T-helper 9 cell (primary cell): ENCODE results near the gene KLF12.

ENCODE experiments used
- DNase-seq: peaks from one replicate; pipeline ENCODE4 v3.0.0-alpha.2; 2020

The KLF12 gene

DNA sequence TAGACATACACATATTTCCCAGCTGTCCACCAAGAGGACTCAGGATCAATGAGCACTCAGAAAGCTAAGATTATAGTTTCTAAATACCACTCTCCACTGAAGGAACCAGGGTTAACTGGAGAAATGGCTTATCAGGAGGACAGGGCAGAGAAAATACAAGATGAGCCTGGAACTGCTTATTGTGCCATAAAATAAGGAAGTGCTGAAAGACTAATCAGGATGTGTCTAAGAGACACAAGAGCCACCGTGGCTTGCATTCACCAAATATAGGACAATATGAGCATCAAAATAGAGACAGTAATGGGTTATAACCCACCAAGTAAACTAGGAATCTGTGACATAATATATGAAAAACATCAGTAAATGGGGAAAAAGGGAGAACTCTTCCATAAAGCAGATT lies 32.8 kb downstream of the KLF12 start:
- no peak for DNase-seq

DNA sequence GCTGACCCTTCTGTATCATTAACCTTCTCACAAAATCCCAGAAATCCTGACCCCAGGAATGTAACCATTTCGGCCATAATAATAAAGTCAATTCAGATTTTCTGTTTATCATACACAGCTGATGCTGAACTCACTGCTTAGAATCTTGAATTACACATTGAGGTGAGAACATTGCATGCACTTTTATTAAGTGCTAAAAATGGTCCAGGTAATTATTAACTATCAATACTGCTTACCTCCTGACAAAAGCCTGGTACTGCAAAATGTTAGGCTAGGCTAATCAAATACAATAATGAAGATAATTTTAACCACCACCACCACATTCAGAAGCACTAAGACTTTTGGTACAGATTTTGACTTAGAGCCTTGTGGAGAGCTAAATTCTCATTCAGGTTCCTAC lies 36.1 kb downstream of the KLF12 start:
- no peak for DNase-seq

DNA sequence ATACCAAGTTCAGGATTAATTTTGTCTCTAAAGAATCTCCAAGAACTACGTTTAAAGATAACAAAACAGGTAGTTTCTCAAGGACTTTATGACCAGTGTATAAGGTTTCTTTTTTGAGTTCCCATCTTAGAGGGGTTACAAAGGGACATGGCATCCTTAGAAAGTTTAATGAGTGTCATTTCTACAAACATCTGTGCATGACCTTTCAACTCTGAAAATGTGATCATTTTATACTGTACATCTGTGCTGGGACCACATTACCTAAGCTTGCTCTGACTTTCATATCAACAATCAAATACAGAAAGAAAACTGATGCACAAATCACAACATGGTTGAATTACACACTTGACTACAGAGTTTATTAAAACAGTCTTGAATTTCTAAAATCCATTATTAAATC lies 37.1 kb downstream of the KLF12 start:
- no peak for DNase-seq

DNA sequence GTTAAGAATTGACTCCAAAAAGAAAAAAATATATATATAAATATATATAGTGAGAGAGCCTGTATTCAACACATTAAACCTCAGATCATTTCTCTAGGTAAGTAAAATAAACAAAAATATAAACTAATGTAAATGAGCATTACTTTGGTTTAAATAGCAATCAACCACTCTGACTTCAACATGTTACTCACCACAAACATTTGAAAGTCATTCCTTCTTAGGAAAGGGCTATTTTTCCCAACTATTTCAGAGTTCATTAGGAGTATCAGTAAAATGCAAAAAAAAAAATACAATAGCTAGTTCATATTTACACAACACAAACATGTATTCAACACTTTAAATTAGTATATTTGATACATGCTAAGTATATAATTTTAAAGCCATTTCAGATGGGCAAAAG lies 40.5 kb downstream of the KLF12 start:
- DNase-seq = no peak

DNA sequence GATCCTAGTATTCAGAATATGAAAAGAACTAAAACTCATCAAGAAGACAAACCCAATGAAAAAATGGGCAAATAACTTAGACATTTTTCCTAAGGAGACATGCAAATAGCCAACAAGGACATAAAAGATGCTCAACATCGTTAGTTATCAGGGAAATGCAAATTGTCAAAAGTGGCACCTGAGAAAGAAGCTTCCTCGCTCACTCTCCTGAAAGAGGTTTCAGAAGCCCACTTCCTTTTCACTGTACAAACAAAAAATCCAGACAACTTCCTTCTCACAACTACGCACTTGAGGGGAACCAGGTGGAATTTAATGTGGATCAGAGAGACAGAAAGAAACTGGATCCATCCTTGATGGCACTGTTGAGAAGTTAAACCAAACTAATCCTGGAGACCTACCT lies 41.5 kb downstream of the KLF12 start:
- no peak for DNase-seq

DNA sequence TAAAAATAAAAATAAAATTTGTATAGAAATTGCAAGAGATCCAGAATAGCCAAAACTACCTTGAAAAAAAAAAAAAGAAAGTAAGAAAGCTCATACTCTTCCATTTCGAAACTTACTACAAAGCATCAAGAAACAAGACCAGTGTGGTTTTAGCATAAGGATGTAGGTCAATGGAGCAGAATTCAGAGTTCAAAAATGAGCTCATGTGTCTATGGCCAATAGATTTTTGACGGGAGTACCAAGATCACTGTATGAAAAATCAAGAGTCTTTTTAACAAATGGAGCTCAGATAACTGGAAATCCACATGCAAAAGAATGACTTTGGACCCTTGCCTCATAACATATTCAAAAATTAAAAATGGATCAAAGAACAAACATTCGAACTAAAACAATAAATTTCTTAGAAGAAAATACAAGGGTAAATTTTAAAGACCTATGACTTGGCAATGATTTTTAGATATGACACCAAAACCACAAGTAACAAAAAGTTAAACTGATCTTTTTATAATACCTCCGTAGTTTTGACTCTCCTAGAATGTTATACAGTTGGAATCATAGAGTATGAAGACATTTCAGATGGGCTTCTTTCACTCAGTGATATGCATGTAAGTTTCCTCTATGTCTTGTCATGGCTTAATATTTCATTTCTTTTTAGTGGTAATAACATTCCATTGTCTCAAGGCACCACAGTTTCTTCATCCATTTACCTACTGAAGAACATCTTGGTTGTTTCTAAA lies 43.2 kb downstream of the KLF12 start:
- no peak for DNase-seq

DNA sequence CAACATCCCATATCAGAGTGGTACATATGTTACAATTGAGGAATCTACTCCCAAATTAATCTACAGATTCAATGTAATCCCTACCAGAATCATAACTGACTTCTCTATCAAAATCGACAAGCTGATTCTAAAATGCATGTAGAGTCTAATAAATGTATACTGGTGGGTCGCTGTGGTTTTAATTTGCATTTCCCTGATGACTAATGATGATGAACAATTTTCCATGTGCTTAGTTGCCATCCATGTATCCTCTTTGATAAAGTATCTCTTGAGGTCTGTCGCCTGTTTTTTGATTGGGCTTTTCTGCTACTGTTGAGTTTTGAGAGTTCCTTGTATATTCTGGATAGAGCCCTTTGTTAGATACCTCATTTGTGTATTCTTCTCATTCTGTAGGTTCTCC lies 43.8 kb downstream of the KLF12 start:
- DNase-seq = no peak

DNA sequence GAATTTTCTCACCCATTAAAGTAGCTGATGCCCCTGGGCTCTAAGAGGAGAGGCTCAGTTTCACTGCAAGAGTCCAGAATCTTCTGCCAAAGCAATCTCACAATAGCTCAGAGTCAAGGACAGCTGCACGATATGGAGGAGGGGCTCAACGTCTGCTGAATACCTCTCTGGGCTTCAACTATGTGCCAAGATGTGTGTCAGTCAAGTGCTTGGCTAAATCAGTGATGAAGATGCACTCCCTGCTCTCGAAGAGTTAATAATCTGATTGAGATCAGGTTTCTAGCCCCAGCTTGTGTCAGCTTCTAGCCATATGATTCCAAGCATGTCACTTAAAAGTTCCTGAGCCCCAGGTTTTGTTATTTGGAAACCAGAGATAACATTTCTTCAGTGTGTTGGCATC lies 46.8 kb downstream of the KLF12 start:
- no peak for DNase-seq
